CMK (cell line): ENCODE results near the gene UMAD1.

Source experiments
- DNase-seq: peaks from one replicate; pipeline ENCODE4 v3.0.0-alpha.2; 2010; ENCODE audit warnings: low read depth

The UMAD1 gene

DNA sequence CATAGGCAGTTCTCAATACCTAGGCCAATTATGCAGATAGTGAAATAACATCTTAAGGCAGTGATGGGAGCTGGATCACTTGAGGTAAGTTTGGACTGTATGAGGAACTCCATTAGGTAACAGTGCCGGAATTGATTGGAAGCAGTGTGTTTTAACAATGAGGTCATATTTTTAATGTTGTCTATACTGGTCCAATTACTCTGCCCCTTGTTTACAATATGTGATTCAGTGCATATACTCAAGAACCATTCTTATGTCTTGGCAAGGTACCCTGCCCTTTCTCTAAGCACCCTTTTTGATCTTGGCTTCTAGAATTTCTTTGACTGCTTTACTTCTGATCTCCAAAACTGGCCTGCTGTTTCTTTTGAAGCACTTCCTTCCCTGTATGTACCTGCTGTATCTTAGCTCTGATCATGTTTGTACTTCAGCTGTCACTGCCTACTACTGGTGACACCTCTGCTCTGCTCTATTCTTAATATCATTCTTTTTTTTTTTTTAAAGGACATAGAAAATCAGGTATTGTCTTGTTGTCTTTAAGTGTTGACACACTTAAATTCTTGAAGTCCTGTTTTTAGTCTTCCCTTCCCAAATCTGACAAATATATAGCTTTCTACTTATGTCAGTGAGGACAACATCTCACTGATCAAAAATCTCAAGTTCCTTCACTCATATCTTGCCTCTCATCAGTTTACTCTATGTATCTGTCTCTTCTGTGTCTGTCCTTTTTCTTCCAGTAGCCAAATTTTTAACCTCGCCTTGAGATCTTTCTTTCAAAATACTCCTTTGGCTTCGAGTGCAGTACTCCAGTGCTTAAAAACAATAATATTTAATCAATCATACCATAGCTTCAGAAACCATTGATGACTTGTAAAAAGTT lies 124.2 kb downstream of the UMAD1 start:
- DNase-seq: no peak

DNA sequence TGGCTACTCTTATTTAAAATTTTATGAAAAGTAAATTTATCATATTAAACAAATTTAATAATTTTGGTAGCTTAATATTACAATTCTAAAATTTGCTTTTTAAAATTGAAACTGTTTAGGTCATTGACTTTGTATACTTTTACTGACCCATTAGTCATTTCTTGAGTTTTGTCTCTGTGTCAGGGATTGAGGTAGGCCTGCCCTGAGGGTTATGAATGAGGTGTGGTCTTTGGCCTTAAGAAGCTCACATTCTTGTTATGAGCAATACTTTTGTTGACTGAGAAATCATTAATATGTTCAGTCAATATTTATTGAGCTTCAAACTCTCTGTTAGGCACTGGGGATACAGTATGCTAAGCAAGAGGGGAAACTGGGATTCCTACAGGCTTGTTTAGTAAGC lies 124.9 kb downstream of the UMAD1 start:
- no peak for DNase-seq

DNA sequence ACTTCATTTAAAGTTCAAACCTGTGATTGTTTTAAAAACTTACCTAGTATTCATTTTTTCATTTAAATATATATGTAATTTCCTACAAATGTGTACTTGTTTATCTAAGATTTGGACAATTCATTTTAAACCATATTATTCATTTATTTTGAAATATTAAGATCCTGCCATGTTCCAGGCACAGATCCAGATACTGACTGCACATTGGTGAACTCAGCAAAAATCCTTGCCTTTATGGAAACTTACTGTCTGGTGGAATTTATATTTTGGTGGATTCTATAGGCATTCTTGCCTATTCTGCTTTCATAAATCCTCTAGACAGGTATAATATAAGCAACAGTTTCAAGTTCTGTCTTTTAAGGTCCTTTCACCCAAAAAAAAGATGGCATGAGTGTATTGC lies 126.1 kb downstream of the UMAD1 start:
- DNase-seq: no peak

DNA sequence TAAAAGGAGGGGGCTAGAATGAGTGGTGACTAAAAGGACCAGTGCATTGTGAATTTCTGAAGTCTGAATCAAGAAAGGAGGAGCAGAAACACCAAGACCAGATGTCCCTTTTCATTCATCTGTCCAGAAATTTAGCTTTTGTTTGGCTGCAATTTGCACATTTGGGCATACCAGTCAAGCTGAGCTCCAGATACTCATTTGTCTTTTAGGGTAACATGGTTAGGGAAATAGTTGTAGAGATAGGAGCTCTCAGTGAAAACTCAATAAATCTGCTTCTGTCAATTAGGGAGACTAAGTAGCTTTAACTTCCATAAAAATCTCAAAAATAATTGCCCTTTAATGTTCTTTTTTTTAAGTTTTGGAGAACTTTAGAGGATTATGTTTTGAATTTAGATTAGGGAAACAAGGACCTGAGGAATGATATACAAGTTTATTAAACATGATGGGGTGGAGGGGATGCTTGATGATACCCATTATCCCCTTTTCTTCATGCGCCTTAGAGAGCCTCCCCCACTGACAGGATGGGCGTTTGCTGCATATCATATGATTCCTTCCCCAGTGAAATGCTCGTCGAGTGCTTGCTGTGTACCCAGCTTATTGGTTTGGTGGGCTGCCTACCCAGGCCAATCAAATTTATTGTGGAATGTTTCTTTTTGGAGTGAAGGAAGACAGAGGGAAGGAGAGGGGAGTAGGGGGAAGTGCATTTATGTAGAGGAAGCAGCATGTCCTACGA lies 128.6 kb downstream of the UMAD1 start:
- DNase-seq: no peak

DNA sequence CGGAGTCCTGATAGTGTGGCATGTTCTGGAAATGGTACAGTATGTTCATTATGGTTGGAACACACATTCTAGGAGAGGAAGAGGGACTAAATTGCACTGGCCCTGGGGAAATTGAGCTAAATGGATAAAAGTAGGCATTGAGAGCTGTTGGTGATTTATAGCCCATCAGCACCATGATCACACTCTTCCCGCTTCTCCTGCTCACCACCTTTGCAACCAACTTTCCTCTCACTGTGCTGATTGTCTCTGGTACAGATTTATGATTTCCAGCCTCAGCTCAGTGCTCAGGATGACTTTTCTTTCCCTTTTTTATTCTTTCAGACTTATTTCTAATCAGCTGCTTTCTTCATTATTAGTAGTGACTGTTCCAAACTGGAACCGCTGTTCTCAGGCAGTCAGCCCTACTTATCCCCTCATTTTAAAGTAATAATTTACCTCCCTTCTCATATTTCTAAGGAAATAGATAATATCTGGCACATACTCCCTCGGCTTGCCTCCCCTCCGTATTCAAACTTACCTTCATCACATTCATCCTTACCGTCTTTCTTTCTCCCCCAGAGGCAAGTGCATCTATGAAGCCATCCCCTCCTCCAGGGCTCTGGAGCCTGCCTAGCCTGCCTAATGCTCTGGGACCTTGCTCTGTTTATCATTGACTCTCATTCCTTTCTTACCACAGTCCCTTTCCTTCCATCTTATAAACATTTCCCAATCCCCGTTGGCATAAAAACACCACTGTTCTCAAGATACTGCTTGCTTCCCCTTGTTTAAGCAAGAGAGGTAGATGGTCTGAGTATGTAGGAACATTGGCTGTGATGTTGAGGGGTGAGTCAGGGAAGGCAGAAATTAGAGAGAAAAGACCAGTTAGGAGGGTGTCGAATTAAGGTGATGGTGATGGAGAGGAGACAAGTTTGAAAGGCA lies 129.4 kb downstream of the UMAD1 start:
- DNase-seq: no peak

DNA sequence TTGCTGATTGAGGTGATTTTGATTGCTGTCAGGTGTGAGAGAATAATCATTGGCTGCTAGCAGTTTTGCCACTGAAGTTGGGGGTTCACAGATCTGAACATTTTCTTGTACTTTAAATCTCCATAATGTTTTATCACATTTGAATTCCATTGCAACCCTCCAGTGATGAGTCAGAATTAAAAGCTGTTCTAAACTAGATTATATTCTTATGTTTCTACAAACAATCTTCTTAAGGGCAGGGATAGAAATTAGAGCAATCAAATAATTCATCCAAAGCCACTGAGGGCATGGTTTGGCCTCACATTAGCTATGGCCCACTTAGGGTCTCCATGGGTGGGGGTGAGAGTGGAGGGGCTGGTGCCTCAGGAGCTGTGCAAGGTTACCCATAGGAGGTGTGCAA lies 130.9 kb downstream of the UMAD1 start:
- no peak for DNase-seq

DNA sequence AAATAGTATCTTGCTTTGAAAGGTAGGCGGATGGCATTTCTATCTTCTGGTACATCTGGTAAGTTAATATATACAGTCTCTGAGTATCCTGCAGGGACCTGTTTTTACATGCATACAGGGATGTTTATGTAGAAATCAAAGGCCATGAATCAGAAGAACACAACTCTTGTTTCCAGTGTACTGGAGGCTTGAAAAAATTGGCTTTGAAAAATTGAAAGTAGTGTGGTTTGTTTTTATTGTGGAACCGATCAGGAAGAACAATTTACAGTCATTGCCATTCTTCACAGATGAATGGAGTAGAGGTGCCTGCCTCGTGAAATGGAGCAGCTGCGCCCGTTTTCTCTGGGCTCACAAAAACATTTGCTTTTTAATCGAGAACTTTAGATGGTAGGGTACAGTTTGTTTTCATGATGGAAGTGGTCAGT lies 131.9 kb downstream of the UMAD1 start:
- DNase-seq: no peak

DNA sequence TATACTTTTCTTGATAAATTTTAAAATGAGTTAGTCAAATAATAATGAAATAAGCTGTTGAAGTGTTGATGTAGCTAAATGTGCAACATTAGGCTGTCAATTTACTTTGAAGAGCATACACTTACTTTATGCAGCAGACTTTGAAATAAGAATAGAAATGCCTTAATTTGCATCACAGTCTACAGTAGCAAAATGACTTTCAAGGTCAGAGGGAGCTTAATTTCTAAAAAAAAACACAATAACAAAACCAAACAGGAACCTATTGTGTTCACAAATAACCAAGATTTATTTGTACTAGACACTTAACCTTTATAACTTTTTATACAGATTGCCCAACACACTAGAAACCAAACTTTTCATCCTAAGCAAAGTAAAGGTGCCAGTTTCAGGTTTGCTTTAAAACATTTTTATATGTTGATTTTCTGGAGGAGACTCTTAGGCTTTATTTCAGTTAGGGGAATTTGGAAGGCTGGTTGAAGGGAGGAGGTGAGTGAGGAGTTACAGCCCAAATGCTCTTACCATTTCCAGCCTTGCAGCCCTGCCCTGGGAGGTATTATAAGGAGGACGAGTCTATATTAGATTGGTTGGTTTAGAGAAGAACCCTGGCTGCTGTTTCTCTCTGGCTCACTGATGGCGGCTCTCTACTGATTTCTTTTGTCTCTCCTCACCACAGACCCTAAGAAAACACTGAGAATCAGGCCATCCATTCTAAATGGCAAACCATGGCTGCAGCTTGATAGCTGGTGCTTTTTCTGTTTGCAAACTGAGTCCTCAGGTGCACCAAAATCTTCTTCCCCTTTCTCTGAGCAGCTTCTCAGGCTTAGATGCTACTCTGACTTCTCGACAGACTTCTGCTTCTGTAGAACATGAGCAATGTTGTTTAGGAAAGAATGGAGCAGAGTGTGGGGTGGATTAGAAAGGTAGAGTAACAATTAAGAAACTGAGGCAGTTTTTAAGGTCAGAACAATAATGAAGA lies 133.1 kb downstream of the UMAD1 start:
- no peak for DNase-seq

DNA sequence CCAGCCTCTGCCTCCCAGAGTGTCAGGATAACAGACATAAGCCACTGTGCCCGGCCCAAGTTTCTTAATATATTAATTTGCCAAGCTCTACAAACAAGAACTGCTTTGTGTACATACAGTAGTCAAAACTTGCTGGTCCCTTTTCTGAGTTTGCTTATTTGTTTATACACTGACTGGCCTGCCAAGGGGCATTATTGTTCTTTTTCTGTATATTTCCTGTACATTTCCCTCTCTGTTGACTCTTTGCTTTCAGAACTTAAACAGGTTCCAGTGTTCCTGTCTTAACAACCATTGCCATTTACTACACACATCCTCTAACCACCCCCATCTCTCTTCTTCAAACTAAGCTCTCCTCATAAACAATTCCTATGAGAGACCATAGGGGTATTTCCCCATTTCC lies 139.3 kb downstream of the UMAD1 start:
- no peak for DNase-seq

DNA sequence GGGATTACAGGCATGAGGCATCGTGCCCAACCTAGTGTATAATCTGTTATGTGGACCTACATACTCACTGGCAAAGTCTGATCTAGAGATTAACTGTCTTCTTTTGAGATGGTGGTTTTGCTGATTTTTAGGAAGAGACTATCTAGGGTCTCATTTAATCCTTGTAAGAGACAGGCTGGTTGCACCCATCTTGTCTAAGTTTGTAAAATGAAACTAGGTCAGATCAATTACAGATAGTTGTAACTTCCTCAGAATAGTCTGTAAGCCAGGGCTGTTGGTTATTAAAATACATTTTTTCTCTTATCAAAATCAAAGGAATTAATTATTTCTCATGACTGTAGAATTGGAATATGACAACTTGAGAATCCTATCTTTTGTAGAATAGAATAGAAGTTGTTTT lies 142.4 kb downstream of the UMAD1 start:
- DNase-seq: no peak

DNA sequence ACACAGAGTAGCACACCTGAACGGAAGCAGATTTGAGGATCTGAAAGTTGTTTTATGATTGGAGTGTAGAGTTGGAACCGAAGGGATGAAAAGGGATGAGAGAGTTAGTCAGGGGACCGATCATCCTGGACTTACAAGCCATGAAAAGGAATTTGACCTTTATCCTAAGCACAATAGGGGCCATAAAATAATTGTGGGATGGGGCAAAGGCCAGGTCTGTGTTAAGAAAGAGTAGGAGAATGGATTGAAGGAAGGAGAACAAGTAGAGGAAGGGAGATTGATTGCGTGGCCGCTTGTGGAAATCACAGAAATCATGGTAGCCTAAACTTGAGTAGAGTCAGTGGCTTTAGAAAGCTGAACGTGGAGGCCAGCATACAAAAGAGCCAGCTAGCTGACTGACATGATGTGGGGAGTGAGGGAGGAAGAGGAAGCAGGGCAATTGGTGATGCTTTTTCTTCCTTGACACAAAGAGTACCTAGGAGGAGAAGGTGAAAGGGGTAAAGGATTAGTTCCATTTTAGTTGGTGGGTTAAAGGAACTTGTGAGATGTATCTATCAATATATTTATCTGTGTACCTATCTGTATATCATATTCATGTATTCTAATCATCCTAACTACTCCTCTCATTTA lies 144.9 kb downstream of the UMAD1 start:
- no peak for DNase-seq

DNA sequence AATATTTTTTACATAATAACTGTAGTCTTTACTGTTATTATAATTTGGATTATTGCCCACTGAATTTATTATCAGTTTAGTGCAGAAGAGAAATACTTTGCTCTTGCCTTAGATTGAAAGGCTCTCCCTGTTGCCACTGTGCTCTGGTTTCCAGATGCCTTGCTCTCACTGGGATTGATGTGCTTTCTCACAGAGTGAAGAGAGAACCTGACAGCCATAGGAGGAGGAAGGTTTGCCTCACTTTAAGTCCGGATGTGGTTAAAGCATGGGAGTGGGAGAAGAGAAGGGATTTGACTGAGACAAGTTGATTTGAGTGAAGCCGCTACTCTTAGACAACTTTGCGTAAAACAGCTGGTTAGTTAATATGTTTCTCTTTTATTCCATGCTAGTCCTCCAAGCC lies 146.0 kb downstream of the UMAD1 start:
- no peak for DNase-seq

DNA sequence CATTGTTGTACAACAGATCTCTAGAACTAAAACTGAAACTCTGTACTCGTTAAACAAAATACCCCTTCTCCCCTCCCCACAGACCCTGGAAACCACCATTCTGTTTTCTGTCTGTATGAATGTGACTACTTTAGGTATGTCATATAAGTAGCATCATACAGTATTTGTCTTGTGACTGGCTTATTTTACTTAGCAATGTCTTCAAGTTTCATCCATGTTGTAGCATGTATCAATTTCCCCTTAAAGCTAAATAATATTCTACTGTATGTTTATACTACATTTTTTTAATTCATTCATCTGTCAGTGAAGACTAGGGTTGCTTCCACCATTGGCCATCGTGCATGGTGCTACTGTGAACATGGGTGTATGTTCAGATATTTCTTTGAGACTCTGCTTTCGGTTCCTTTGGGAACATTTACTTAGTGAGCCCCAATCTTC lies 149.0 kb downstream of the UMAD1 start:
- no peak for DNase-seq

DNA sequence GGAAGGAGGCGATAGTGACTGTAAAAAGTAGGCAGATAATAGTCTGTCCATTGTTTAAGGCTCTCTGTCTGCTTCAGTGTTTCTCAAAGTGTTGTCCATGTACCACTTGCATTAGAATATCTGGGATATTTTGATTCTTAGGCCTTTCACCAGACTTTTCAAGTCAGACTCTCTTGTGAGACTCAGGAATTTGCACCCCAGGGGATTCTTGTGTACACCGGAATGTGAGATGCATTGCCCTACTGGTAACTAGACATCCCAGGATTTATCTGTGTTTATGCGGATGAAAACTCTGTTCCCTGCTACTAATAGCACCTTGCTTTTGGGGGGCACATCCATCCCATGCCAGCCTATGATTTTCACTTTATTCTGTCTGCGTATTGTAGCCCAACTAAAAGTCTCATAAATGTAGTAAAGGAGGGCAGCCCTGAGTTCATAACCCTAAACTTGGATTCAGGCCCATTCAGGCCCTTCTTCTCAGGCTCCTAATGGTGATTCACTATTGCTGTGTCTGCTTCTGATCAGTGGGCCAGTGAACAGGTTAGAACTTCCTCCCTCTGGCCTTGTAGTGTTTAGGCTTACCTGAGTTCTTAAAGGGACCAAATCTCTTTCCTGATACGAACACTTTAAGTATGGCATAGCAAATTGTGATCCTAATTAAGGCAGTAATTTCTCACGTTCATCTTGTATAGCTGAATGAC lies 149.6 kb downstream of the UMAD1 start:
- DNase-seq: no peak

DNA sequence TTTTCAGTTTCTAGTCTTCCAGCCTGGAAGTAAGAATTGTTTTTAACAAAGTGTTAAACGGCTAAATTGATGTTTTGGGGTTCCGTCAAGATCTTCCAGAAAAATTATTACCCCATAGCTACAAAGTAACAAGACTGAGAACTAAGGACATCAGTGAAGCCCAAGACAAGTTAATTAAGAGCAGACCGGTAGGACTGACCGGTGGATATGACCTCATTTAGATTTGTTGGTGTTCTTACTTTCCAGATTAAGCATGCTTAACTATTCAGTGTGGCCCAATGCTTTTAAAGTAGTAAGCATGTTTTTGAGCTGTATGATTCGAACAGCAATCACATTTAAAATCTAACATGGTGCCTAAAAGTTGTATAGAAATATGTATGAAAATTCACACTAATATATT lies 151.0 kb downstream of the UMAD1 start:
- no peak for DNase-seq

DNA sequence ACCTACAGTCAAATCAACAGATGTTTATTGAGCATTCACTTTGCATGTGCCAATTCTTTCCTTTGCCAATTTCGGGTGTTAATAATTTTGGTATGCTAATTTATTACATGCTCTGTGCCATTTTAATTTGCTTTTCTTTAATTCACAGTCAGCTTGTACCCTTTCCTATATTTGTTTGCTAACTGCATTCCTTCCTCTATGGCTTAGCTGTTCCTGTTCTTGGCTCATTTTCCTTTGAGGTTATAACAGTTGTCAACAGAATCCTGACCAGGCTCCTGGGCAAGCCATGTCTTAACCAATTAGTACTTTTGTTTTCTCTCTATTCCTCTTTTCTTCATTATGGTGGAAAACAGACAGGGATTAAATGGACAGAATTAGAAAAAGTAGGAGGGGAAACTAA lies 151.5 kb downstream of the UMAD1 start:
- no peak for DNase-seq

DNA sequence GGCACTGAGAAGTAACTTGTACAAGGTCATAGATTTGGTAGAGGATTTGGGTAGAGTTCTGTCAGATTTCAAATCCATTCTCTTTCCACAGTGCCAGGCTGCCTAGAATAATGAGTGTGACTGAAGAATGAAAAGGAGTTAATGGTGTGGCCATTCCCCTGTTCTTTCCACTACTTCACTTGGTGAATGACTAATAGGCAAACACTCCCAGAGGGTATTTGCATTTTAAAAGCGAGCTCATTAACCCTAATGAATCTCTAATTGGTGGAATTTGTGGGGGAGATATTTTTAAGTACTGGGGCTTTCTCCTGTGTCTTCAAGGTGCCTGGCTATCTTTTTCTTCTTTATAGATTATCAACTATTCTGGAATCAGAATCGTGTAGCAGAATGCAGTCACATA lies 152.7 kb downstream of the UMAD1 start:
- no peak for DNase-seq

DNA sequence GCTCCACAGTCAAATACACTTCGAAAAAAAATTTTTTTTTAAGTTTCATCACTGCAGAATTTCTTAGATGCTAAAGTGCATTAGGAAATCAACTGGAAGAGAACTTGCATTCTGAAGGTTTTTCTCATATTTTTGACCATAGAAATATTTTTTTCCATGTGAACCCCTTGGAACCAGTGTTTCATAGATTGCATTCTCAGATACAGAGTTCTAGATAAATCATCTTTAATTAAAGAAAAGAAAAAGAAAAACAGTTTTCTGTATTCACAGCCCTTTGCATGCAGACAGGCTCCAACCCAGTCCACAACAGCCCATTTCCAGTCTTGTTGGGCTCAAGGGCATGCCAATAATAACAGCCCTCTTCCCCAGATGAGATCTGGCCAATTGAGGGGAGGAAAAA lies 153.4 kb downstream of the UMAD1 start:
- no peak for DNase-seq

DNA sequence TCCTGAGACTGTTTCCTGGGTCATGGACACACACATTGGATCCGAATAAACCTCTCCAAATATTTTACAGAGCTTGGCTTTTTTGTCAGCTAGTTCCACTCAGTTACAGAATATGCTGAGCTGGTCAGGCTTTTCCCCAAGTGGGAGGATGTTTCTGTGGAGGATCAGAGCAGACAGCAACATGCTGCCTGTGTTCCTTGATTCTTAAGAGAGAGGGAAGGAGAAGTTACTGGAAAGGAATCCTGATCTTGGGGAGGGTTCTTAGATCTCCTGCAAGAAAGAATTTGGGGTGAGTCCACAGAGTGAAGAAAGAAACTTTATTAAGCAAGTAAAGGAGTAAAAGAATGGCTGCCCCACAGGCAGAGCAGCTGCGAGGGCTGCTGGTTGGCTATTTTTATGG lies 154.7 kb downstream of the UMAD1 start:
- DNase-seq: no peak

DNA sequence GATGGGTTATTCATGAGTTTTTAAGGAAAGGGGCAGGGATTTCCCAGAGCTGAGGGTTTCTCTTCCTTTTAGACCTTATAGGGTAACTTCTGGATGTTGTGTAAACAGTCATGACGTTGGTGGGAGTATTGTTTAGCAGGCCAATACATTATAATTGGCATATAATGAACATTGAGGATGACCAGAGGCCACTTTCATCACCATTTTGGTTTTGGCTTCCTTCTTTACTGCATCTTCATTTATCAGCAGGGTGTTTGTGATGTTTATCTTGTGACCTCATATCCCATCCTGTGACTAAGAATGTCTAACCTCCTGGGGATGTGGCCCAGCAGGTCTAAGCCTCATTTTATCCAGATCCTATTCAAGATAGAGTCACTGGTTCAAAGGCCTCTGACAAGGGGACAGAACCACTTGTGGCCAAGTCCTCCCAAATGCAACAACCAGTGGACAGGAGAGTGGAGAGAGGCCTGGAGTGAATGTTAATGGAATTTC lies 155.1 kb downstream of the UMAD1 start:
- no peak for DNase-seq
